ENCODE measurements around the gene TTN.

TTN gene

GRCh38 chr2:178641498-178641897 lies 165.7 kb downstream of the TTN start:
- DNase-seq, result no peak

GRCh38 chr2:178635897-178636296 lies 171.3 kb downstream of the TTN start:
- DNase-seq, result no peak

GRCh38 chr2:178632729-178633128 lies 174.5 kb downstream of the TTN start:
- DNase-seq, result no peak

GRCh38 chr2:178630581-178630980 lies 176.6 kb downstream of the TTN start:
- no peak for DNase-seq

GRCh38 chr2:178629463-178629862 lies 177.8 kb downstream of the TTN start:
- no peak for DNase-seq

GRCh38 chr2:178628605-178629004 lies 178.6 kb downstream of the TTN start:
- no peak for DNase-seq

GRCh38 chr2:178627401-178627800 lies 179.8 kb downstream of the TTN start:
- no peak for DNase-seq

- no peak for DNase-seq
These were observed 191.3 kb downstream of the TTN start for GRCh38 chr2:178615969-178616368.

GRCh38 chr2:178602901-178603300 lies 204.3 kb downstream of the TTN start:
- no peak for DNase-seq

- DNase-seq, result no peak
These were observed 214.6 kb downstream of the TTN start for GRCh38 chr2:178592655-178593054.

- DNase-seq, result no peak
These were observed 217.9 kb downstream of the TTN start for GRCh38 chr2:178589335-178589734.

- no peak for DNase-seq
These were observed 222.6 kb downstream of the TTN start for GRCh38 chr2:178584666-178585065.

GRCh38 chr2:178579006-178579405 lies 228.2 kb downstream of the TTN start:
- DNase-seq, result no peak

GRCh38 chr2:178574789-178575188 lies 232.4 kb downstream of the TTN start:
- no peak for DNase-seq

GRCh38 chr2:178568227-178568626 lies 239.0 kb downstream of the TTN start:
- DNase-seq, result no peak

GRCh38 chr2:178553047-178553446 lies 254.2 kb downstream of the TTN start:
- DNase-seq, result no peak

- DNase-seq, result no peak
These were observed 256.9 kb downstream of the TTN start for GRCh38 chr2:178550352-178550751.

GRCh38 chr2:178542569-178542968 lies 264.7 kb downstream of the TTN start:
- DNase-seq, result no peak

GRCh38 chr2:178542161-178542560 lies 265.1 kb downstream of the TTN start:
- DNase-seq, result no peak

- no peak for DNase-seq
These were observed 271.2 kb downstream of the TTN start for GRCh38 chr2:178536037-178536436.

GRCh38 chr2:178531168-178531567 lies 276.1 kb downstream of the TTN start:
- no peak for DNase-seq

GRCh38 chr2:178530625-178531142 lies 276.5 kb downstream of the TTN start:
- peak; percentile 49 for DNase-seq

- DNase-seq, result peak; percentile 17
These were observed 277.1 kb downstream of the TTN start for GRCh38 chr2:178530131-178530530.

GRCh38 chr2:178529194-178529593 lies 278.0 kb downstream of the TTN start:
- no peak for DNase-seq

- no peak for DNase-seq
These were observed 278.6 kb downstream of the TTN start for GRCh38 chr2:178528647-178529046.

GRCh38 chr2:178527592-178527991 lies 279.6 kb downstream of the TTN start:
- no peak for DNase-seq
